Esophagus mucosa (tissue), 1 donor: ENCODE results near the gene PRDM4. TPM values are rescaled to one million over a fixed set of nuclear protein-coding genes. Genes with fewer than 3 reads are reported as not detected.
A peak's percentile ranks its signal among the peaks of the same experiment; 100 is the strongest.

Experiments used
- ATAC-seq: fragments of 200-7000 bp; cut with Tn5 transposase; one replicate; pipeline ENCODE4 v1.9.1; 2020
- total RNA-seq: library from RNA; stranded (reverse); gene quantifications from one replicate; pipeline ENCODE4 v1.2.4, GENCODE V29; 2023
- donor health status: DM: yes; HTN: yes; CAD: no.

PRDM4 gene
- total RNA-seq, 1 donor from 2014 or later = 23.2 TPM

GRCh38 chr12:107684990-107685359 is 76.0 kb downstream of the PRDM4 start:
- peak; percentile 14 for ATAC-seq

- ATAC-seq = no peak
Measured at GRCh38 chr12:107684029-107684795, 76.7 kb downstream of the PRDM4 start.

Other genes with a start within 250 kb of the PRDM4 start
- gene PWP1, start 75.3 kb downstream of the PRDM4 start, total RNA-seq = 27.0 TPM
- gene ASCL4, start 13.6 kb upstream of the PRDM4 start, total RNA-seq = not detected